LNCAP (cell line): ENCODE measurements around the gene ELP4.

Source experiments
- CTCF ChIP-seq: fragments of 450-650 bp; IDR thresholded peaks from 2 replicates; pipeline ENCODE4 v1.5.1; 2017; ENCODE audit warnings: mild to moderate bottlenecking

Gene ELP4

GRCh38 chr11:31802609-31802989 is 293.0 kb downstream of the ELP4 start:
- no peak for TF ChIP-seq CTCF

- no peak for TF ChIP-seq CTCF
Observed at GRCh38 chr11:31802990-31803812, 293.6 kb downstream of the ELP4 start.

- no peak for TF ChIP-seq CTCF
Observed at GRCh38 chr11:31803813-31804311, 294.3 kb downstream of the ELP4 start.

- no peak for TF ChIP-seq CTCF
Observed at GRCh38 chr11:31804312-31805036, 294.9 kb downstream of the ELP4 start.

GRCh38 chr11:31805037-31805628 is 295.6 kb downstream of the ELP4 start:
- no peak for TF ChIP-seq CTCF

- TF ChIP-seq CTCF, result no peak
Observed at GRCh38 chr11:31805629-31806185, 296.1 kb downstream of the ELP4 start.

- no peak for TF ChIP-seq CTCF
Observed at GRCh38 chr11:31806186-31806927, 296.8 kb downstream of the ELP4 start.
